Testis (tissue), 2 donors: ENCODE data around the gene RCOR3.

Source experiments
- CTCF ChIP-seq, 3 experiments: fragments of 450-650 bp in 2 of 3; fragments of 200-600 bp in 1 of 3; sonication (generic) in 1 of 3; IDR thresholded peaks; one replicate each; pipeline ENCODE4 v1.5.1; 2016 to 2019; ENCODE audit warnings: antibody characterized with exemption in 3 of 3, mild to moderate bottlenecking in 2 of 3, moderate library complexity in 1 of 3
- POLR2A ChIP-seq: fragments of 450-650 bp; IDR thresholded peaks from one replicate; pipeline ENCODE4 v1.6.1; 2017; ENCODE audit warnings: antibody characterized with exemption, mild to moderate bottlenecking, moderate library complexity

GRCh38 chr1:211359876-211360275, 100.7 kb downstream of the RCOR3 start:
- no peak for TF ChIP-seq CTCF (IDR thresholded peaks at IDR 0.05)
- no peak for TF ChIP-seq POLR2A
